GM11168 (cell line): Measurements from ENCODE around the gene WTIP.
"Not testable (repeated sequence)": the region's sequence is repeated elsewhere in the genome, so short reads cannot be mapped to it uniquely, and the experiment has no call there.

Source experiments
- in situ Hi-C: fragments of 300-500 bp; cut with MboI; formaldehyde crosslinking; loops from one replicate; pipeline ENCODE4 v1.12.0; 2022; ENCODE audit warnings: low sequenced_read_pairs; ENCODE audit not compliant: unreplicated experiment

WTIP gene

DNA sequence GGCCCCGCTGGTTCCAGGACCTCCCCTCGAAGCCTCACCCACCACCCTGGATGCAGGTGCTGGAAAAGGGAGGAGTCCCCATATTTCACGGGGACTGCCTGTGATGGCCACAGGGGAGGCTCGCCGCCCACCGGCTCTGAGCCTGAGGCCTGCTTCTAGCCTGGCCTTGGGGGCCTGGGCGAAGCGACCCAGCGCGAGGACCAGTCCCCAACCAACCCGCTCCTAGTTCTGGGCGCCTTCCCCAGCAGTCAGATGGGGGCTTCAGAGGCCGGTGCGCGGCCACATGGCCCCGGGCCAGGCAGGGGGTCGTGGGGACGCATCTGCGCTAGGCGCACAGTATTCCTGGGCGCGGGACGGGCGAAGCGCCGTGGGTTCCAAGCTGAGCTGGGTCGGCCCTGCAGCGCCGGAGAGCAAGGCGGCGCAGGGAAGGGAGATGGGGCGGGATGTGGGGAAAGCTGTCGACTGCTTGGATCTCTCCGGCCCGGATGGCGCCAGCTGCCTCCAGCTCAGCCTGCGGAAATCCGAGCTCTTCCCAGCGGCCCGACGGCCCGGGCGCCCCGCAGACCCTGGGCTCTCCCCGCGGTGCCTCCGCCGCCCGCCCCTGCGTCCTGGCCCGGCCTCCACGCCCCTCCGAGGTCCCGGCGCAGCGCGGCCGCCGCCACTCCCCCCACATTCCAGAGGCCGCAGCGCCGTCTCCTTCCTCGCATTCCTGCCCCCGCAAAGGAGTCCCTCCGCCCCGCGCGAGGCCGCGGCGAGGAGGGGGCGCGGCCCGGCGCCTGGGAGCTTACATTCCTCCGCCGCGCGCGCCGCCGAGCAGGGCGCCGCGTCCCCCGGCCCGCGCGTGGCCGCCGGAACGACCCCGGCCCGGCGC, at the start of gene WTIP:
Gene WTIP, plus strand, starts transcription at position 788 of the 871 bp plus-strand sequence. CDS start 217 bp downstream, outside the sequence.
- in situ Hi-C loops = no loop called here

DNA sequence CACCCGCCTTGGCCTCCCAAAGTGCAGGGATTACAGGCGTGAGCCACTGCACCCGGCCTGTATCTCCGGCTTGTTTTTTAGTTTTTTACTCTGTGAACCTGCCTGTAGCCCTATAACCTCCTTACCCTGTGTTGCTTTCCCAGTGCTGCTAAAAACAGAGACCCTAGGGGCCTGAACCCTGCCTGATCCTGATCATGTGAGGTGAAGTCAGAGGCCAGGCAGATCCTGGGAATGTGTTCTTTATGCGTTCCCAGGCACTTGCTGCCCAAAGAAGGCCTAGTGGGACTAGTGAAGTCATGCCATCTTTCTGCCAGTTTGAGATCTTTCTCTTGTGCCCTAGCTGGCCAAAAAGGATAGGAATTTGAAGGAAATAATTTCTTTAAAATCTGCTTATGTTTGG, 48.8 kb upstream of the WTIP start:
- in situ Hi-C loops = no loop called here

DNA sequence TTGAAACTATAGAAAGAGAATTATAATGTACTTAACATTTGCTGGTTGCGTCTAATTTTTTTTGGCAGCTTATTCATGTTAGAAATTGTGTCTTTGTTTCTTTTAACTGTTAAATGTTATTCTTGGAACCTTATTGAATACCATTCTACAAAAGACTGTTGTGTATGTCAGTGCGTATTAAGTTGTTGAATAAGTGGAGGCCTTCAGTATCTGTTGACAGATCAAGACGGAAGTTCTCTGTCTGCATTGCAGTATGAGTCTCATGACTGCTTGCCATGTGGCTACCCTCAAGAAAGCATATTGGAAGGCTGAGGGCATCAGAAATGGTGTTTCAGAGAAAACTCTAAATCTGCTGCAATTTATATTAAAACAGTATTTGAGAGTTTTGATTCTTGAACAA, 44.8 kb upstream of the WTIP start:
- in situ Hi-C loops = no loop called here

DNA sequence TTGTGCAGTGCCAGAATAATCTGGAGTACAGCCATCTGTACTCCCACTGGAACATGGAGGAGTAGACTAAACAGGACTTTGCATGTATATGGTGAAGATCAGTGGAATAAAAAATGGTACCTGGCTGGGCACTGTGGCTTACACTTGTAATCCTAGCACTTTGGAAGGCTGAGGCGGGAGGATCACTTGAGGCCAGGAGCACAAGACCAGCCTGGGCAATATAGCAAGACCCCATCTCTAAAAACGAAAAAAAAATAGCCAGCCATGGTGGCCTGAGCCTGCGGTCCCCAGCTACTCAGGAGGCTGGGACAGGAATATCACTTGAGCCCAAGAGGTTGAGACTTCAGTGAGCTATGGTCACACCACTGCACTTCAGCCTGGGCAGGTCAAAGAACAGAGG, 33.4 kb upstream of the WTIP start:
- in situ Hi-C loops = no loop called here

DNA sequence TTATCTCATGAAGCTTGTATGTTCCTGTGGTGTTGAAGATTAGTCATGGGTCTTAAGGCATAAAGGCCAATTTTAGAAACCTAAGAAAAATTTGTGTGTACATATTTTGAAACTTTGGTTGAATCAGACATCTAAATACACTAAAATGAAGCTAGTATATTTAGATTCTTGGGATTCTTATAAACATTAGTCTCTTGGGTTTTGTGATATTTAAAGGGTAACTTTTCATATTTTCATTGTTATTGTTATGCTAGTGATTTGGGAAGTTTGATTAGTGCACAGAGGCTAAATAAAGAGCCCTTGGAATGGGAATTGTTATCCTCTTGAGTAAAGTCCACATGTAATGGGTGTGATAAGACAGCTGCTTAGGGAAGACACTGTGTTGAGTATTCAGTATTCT, 28.8 kb upstream of the WTIP start:
- in situ Hi-C loops = no loop called here

DNA sequence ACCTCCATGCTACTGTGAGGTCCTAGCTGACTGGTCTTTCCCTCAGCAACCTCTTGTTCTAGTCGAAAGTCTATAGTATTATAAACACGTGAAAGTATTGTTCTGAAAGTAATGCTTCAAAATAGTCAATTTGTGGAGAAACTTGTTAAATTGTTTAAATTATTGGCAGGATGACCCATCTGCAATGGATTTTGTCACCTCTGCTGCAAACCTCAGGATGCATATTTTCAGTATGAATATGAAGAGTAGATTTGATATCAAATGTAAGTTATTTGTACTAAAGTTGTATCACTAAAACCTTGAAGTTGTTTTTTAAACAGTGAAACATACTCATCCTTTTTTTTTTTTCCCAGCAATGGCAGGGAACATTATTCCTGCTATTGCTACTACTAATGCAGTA, 27.5 kb upstream of the WTIP start:
- in situ Hi-C loops = no loop called here

DNA sequence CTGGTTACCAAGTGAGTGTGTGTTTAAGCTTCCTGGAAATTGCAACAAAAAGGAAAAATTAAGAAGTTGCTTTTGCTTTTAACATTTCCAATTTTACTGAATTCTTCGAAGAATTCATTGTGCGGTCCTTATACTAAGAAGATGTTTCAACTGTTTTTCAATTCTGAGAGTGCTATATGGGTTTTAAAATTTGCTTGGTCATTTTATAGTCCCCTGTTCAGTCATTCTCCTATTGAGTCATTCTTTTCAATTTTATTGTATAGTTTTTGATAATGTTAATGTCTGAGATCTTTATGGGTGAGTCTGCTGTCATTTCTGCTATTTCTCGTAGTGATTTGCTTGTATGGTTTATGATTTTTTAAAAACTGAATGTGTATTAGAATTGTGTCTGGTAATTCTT, 26.9 kb upstream of the WTIP start:
- in situ Hi-C loops = no loop called here

DNA sequence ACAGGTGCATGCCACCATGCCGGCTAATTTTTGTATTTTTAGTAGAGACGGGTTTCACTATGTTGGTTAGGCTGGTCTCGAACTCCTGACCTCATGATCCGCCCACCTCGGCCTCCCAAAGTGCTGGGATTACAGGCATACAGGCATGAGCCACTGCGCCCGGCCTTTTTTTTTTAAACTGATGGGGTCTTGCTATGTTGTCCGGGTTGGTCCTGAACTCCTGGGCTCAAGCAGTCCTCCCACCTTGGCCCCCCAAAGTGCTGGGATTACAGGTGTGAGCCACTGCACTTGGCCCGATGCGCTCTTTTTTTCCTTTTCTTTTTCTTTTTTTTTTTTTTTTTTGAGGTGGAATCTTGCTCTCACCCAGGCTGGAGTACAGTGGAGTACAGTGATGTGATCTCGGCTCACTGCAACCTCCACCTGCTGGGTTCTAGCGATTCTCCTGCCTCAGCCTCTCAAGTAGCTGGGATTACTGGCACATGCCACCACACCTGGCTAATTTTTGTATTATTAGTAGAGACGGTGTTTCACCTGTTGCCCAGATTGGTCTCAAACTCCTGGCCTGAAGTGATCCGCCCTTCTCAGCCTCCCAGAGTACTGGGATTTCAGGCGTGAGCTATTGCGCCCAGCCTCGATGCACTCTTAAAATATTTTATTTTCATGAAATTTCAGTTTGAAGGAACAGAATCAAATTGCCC, 25.6 kb upstream of the WTIP start:
- in situ Hi-C loops = not testable (repeated sequence)

DNA sequence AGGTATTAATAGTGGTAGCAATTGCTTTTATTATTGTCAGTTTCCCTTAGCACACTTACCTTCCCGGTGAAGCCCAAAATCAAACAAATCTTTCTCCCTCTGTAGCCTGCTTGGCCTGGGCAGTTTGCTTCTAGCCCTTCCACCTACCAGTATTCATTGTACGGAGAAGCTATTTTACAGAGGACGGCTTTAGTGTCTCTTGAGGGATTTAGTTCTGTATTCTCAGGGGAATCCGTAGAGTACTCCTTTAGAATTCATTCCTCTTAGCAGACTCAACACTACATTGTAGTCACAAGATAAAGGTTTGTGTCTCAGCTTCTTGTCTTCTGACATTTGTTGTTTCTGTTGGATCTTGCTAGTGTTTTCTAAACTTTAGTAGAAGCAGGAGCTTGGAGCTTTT, 24.1 kb upstream of the WTIP start:
- in situ Hi-C loops = no loop called here

DNA sequence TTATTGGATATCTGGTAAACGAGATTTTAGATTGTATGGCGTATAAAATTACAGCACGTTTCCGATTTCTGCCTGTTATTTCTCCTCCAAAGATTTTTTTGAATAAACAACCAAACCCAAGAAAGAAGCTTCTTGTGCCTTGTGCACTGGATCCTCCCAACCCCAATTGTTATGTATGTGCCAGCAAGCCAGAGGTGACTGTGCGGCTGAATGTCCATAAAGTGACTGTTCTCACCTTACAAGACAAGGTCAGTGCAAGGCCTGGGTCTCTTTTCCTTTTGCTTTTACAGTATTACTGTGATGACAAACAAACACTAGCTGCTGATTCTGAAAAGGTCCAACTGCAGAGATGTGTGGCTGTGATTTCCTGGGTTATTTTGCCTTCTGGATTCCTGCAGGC, 22.9 kb upstream of the WTIP start:
- in situ Hi-C loops = no loop called here

DNA sequence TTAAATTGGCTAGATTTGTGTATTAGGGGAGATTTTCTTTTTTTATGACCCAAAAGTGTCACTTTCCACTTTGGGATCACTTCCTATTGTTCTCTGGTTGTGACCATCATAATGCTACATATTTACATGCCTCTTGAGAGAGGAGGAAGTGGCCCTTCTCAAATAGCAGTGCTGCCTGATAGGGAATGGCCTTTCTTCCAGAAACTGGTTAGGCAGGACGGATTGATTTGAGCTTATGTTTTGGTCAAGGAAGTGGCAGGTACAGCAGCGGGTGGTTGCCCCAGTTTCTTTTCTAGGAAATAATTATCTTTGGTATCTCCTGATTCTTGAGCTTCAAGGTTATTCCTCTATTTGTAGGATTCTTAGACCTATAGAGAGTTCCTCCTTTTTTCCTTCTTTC, 21.9 kb upstream of the WTIP start:
- in situ Hi-C loops = no loop called here

DNA sequence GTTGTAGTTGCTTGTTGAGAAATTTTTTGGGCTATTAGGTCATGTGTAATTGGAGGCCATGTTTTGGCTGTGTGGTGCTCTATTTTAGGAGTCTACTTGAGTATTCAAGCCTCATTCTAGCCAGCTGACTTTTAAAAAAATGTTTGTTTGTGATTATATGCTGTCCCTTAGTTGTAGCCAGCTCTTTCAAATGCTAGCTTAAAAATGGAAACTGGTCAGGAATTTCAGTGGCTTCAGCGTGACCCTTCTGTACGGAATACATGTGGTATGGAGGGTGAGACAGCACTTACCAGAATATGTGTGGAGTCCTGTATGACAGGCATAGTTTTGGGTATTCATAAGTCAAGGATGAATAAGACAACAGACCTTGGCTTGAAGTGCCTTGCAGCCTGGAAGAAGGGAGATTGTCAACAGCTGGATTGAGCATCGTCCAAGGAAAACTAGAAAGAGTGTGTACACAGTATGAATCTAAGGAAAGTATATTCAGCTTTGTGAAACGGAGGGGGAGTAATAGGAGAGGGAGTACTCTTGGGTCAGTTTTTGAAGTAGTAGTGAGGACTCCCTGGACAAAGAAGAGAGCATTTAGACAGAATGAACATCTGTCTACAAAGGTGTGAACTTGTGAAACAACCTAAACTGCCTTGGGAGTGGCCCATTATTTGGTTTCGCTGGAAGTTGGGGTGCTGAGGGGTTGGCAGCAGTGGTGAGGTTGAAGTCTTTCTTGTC, 20.0 kb upstream of the WTIP start:
- in situ Hi-C loops = no loop called here

DNA sequence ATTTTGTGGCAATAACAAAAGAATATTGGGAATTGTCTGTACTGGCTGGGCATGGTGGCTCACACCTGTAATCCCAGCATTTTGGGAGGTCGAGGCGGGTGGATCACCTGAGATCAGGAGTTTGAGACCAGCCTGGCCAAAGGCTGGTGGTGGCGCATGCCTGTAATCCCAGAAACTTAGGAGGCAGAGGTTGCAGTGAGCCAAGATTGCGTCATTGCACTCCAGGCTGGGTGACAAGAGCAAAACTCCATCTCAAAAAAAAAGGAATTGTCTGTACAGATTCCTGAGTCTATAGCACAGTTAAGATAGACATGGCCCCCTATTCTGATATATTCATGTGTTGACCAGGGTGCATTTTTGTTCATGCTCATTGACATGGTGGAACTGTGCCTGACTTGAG, 16.8 kb upstream of the WTIP start:
- in situ Hi-C loops = not testable (repeated sequence)

DNA sequence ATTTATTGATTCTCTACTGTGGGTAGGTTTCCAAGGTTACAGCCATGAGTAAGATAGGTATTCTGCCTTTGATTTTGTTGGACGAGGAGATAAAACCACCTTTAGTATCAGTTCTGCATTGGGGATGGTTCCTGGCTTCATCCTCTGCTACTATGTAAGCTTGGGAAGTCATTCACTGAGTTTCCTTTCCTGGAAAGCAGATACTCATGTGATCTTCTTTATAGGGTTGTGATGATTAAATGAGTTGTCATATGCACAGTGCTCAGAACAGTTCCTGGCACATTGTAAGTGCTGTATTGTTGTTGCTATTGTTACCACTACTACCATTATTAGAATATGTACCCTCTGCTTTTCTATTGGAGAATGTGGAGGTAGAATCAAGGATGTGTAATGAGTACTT, 13.1 kb upstream of the WTIP start:
- in situ Hi-C loops = no loop called here

DNA sequence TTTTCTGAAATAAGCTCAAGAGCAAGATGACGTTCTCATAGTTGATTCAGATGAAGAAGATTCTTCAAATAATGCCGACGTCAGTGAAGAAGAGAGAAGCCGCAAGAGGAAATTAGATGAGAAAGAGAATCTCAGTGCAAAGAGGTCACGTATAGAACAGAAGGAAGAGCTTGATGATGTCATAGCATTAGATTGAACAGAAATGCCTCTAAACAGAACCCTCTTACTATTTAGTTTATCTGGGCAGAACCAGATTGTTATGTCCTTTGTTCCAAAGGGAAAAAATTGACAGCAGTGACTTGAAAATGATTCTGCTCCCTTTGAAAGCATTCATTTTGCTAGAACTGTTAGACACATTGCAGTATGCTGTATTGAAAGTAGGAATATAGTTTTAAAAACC, 12.5 kb upstream of the WTIP start:
- in situ Hi-C loops = not testable (repeated sequence)

DNA sequence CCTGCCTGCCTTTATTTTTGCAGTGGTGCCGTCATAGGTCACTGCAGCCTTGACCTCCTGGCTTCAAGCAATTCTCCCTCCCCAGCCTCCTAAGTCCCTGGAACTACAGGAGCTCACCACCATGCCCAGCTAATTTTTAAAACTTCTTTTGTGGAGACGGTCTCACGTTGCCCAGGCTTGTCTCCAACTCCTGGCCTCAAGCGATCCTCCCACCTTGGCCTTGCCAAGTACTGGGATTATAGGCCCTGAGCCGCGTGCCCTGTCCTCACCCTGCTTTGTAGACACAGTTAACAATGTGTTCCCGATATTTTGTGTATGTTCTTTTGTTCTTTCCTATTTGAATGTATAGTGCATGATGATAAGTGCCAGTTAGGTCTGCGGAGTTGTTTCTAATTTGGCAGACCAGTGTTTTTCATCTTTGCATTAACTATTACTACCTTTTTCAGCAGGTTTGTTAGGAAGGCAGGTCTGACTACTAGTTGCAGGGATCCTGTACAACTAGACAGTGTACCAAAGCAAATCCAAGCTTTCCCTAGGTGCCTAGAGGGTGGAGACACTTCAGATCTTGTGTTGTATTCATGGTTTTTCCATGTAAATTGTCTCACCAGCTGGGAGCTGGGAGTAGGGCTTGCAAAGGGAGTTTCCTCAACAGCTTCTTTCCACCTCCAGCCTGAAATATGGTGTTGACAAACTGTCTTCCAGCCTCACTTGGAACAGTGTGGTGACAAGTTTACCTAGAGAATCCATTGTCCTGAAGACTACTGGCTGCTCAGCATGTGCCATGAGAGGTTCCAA, 9.5 kb upstream of the WTIP start:
- in situ Hi-C loops = no loop called here

DNA sequence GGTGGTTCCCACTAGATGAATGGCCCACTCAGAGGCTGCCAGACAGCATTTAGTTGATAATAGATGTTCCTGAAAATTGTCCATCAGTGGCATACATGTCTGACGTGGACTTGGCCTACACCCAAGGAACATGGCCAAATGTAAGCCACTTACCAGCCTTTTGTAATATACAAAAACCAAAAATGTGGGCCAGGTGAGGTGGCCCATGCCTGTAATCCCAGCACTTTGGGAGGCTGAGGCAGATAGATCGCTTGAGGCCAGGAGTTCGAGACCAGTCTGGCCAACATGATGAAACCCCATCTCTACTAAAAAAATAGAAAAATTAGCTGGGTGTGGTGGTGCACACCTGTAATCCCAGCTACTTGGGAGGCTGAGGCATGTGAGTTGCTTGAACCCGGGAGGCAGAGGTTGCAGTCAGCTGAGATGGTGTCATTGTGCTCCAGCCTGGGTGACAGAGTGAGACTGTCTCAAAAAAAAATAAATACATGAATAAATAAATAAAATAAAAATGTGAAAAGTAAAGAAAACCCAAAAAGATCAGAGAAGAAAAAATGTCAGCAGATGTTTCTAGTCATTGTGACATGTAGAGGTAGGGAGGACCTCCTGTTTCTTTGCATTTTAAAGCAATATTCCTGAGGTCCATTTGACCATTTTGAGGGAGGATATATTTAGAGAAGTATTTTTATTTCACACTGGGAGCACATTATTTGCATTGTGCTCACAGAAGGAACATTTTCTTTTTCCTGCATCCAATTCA, 7.1 kb upstream of the WTIP start:
- in situ Hi-C loops = no loop called here

DNA sequence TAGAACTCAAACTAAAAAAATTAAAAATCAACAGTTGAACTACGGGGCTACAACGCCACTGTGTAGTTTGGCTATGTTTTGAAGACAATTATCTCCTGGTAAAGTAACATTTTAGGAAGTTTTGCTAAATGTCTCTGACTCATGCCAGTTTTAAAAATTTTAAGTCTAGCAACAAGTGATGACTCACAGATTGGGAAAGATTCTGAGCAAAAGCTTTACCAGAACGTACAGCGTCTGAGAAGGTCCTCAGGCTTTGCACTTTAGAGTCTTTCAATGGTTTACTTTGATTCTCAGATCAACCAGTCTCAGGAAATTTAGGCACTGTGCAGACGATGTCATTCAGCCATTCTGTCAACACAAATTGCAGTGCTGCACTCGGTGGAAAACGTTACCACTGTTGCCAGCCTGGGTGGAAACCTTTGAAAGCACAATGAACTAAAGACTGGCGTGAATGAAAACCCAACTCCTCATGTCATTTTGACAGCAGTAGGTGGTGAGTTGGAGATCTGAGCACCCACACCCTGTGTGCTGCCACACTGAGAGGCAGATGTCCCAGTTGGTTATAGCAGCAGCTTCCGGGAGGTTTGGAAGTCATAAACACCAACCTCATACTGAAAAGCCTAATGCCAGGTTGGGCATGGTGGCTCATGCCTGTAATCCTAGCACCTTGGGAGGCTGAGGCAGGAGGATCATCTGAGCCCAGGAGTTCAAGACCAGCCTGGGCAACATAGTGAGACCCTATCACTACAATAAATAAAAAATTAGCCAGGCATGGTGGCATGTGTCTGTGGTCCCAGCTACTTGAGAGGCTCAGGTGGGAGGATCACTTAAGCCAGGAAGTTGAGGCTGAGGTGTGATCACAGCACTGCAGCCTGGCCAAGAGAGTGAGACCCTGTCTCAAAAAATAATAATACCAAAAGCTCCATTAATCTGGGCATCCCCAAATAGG, 6.3 kb upstream of the WTIP start:
- in situ Hi-C loops = no loop called here
